ENCODE results near the gene IPCEF1.
"Not testable (repeated sequence)": the region's sequence is repeated elsewhere in the genome, so short reads cannot be mapped to it uniquely, and the experiment has no call there.

The IPCEF1 gene

DNA sequence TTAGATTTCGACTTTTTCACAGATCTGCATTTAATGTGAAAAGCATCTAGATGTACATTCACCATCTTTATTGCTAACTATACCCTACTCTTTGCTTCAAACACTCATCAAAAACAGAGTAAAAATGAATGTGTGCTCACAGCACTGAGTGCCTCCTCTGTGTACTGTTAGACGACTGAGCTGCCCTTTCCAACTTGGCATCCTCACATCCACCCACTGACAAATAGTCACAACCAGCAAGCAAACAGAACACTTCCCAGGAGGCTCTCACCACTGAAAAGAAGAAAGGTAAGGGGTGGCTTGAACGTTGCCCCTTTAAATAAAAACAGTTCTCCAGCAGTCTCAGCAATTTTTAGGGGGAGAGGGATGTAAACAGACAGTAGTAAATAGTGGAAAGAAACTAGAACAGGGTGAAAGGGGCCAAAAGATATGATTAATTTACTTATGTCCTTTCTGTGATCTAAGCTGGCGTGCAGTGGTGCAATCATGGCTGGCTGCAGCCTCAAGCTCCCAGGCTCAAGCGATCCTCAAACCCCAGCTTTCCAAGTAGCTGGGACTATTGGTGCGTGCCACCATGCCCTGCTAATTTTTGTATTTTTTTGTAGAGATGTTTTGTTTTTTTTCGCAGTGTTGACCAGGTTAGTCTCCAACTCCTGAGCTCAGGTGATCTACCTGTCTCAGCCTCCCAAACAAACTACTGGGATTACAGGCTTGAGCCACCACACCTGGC is 48.7 kb downstream of the IPCEF1 start:
- TF ChIP-seq, protein P1, sequence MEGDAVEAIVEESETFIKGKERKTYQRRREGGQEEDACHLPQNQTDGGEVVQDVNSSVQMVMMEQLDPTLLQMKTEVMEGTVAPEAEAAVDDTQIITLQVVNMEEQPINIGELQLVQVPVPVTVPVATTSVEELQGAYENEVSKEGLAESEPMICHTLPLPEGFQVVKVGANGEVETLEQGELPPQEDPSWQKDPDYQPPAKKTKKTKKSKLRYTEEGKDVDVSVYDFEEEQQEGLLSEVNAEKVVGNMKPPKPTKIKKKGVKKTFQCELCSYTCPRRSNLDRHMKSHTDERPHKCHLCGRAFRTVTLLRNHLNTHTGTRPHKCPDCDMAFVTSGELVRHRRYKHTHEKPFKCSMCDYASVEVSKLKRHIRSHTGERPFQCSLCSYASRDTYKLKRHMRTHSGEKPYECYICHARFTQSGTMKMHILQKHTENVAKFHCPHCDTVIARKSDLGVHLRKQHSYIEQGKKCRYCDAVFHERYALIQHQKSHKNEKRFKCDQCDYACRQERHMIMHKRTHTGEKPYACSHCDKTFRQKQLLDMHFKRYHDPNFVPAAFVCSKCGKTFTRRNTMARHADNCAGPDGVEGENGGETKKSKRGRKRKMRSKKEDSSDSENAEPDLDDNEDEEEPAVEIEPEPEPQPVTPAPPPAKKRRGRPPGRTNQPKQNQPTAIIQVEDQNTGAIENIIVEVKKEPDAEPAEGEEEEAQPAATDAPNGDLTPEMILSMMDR (IDR thresholded peaks at IDR 0.05; ENCODE audit: control insufficient read depth, extremely low read depth, insufficient read depth) = no peak
- DNase-seq (ENCODE audit: low read depth) = no peak
- H3K4me3 ChIP-seq (ENCODE audit: low read depth, low read length) = no peak overlapping the region

DNA sequence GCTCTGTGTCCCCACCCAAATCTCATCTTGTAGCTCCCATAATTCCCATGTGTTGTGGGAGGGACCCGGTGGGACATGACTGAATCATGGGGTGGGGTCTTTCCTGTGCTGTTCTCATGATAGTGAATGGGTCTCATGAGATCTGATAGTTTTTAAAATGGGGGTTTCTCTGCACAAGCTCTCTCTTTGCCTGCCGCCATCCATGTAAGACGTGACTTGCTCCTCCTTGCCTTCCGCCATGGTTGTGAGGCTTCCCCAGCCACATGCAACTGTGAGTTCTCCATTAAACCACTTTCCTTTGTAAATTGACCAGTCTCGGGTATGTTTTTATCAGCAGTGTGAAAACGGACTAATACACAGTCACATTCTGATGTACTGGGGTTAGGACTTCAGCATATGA is 49.5 kb downstream of the IPCEF1 start:
- H3K4me3 ChIP-seq (ENCODE audit: low read depth, low read length); DNase-seq (ENCODE audit: low read depth): not testable (repeated sequence)

DNA sequence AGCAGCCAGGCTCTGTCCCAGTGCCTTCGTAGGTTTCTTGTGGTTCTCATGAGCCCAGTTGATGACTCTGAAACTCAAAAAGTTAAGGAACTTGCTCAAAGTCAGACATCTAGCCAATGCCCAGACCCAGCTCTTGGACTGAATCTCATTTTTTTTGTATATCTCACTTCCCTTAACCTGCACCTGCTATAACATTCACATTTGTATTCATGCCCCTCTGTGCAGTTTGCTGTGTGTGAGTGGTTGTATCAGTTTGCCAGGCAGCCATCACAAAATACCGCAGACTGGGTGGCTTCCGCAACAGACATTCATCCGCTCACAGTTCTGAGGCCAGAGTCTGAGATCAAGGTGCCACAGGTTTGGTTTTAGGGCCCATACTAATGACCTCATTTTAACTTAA is 49.9 kb downstream of the IPCEF1 start:
- DNase-seq (ENCODE audit: low read depth) = no peak
- no peak overlapping the region for H3K4me3 ChIP-seq (ENCODE audit: low read depth, low read length)
- TF ChIP-seq, protein P1 (IDR thresholded peaks at IDR 0.05; ENCODE audit: control insufficient read depth, extremely low read depth, insufficient read depth) = no peak

DNA sequence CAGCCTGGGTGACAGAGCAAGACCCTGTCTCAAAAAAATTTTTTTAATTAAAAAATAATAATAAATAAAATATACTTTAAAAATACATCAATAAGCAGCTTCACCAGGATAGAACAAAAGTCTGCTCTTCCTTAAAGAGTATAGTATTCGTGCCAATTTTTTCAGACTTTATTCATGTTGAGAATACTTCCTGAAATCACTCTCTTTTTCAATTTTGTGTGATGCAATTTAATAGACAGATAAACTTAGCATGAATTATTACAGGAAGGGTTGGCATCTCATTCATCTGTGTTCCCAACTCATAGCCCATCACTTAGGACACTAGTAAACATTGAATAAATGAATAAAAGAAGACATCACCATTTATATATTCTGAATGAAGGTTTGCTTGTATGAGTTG is 52.4 kb downstream of the IPCEF1 start:
- H3K4me3 ChIP-seq (ENCODE audit: low read depth, low read length) = no peak overlapping the region
- no peak for DNase-seq (ENCODE audit: low read depth)
- TF ChIP-seq, protein P1 (IDR thresholded peaks at IDR 0.05; ENCODE audit: control insufficient read depth, extremely low read depth, insufficient read depth) = no peak

DNA sequence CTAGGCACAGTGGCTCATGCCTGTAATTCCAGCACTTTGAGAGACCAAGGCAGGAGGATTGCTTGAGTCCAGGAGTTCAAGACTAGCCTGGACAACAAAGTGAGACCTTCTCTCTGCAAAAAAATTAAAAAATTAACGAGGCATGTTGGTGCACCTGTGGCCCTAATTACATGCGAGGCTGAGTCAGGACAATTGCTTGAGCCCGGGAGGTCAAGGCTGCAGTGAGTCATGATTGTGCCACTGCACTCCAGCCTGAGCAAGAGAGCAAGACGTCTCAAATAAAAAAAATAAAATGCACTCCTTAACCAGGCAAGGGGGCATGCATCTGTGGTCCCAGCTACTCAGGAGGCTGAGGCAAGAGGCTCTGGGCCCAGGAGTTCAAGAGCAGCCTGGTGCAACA is 53.0 kb downstream of the IPCEF1 start:
- DNase-seq (ENCODE audit: low read depth); H3K4me3 ChIP-seq (ENCODE audit: low read depth, low read length): not testable (repeated sequence)

DNA sequence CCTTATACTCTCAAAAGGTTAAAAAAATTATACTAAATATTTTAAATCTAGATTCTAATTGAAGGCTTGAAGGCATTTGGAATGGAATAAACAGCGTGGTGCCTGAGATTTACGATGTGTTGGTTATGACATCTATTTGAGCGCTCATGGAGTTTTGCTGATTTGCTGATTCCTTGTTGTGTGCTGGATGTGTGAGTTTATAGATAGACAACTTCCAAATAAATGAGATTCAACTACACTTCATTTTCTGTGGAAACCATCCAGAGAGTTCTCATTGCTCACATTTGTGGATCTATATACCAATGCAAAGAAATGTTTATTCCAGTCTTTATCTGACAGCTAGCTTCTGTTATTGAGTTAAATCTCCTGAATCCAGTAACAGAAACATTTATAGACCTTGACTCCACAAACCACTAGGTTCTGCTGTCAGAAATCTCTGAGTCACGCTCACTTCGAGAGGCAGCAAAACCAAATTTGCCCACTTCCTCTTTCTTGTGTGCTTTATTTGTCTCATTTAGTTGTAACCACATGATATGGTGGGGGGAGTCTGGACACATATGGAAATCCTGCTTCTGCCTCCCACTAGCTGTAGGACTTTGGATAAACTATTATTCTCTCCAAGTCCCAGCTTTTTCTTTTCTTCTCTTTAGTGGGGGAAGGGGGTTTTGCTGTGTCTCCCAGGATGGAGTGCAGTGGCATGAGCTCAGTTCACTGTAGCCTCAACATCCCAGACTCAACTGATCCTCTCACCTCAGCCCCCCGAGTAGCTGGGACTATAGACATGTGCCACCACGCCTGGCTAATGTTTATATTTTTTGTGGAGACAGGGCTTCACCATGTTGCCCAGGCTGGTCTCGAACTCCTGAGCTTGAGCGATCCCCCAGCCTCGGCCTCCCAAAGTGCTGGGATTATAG is 54.5 kb downstream of the IPCEF1 start:
- no peak overlapping the region for H3K4me3 ChIP-seq (ENCODE audit: low read depth, low read length)
- DNase-seq (ENCODE audit: low read depth) = no peak
- TF ChIP-seq, protein P1 (IDR thresholded peaks at IDR 0.05; ENCODE audit: control insufficient read depth, extremely low read depth, insufficient read depth) = no peak

DNA sequence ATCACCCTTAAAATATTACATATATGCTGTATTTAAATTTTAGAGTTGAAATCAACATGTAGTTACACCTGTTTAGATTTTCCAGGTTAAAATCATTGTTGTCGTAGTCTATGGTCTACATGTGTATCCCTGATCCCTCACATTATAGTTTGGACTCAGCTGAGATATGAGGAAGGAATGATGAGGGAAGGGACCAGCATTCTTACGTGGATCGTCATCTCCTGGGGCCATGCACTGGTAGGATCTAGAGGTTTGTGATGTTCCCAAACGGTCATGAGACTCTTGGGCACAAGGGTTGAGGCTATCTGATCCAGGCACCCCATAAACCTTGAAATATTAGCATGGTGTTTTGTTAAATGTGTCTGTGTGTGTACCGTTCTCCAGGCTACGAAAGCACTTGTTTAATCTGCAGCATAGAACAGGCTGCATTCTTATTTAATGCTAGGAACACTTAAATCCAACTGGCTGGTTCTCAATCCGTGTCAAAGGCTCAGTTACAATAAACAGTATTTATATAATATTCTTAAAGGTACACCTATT is 55.4 kb downstream of the IPCEF1 start:
- no peak for DNase-seq (ENCODE audit: low read depth)
- TF ChIP-seq, protein P1 (IDR thresholded peaks at IDR 0.05; ENCODE audit: control insufficient read depth, extremely low read depth, insufficient read depth) = no peak
- no peak overlapping the region for H3K4me3 ChIP-seq (ENCODE audit: low read depth, low read length)
